Kidney (tissue), 14 donors: ENCODE results near the gene TOMT. TPM values are rescaled to one million over a fixed set of nuclear protein-coding genes. Genes with fewer than 3 reads are reported as not detected.
"Not testable (repeated sequence)": the region's sequence is repeated elsewhere in the genome, so short reads cannot be mapped to it uniquely, and the experiment has no call there.

ENCODE experiments used
- DNase-seq, 5 donors: peaks; one replicate each; pipeline ENCODE4 v3.0.0-alpha.2; 2013 to 2020
- FAIRE-seq: peaks from 2 replicates; lab custom pipeline; 2012; peaks lifted over from hg19 to GRCh38; lab: Jason Lieb, UNC
- H3K27ac ChIP-seq, 2 donors: one replicate each; pipeline ENCODE4 v1.7.0; 2013; ENCODE audit warnings: low read depth in 2 of 2, low read length in 2 of 2, inconsistent platforms in 1 of 2
- H3K27me3 ChIP-seq: one replicate; pipeline ENCODE4 v1.7.1; 2013; ENCODE audit warnings: low read length, inconsistent platforms; ENCODE audit not compliant: control insufficient read depth, insufficient read depth
- H3K36me3 ChIP-seq, 3 donors: one replicate each; pipeline versions ENCODE4 v1.7.0 to v1.7.1; 2013; ENCODE audit warnings: low read length in 3 of 3, control low read depth in 1 of 3, inconsistent platforms in 1 of 3; ENCODE audit not compliant: insufficient read depth in 3 of 3, control insufficient read depth in 2 of 3
- H3K4me1 ChIP-seq, 3 donors: one replicate each; pipeline versions ENCODE4 v1.7.0 to v1.7.1; 2013; ENCODE audit warnings: low read length in 3 of 3, inconsistent platforms in 1 of 3, low read depth in 1 of 3; ENCODE audit not compliant: control insufficient read depth in 2 of 3, insufficient read depth in 2 of 3
- H3K4me3 ChIP-seq, 3 donors: one replicate each; pipeline versions ENCODE4 v1.7.0 to v1.8.1; 2013; ENCODE audit warnings: low read length in 3 of 3, control low read depth in 1 of 3, inconsistent platforms in 1 of 3
- H3K9ac ChIP-seq, 3 donors: one replicate each; pipeline versions ENCODE4 v1.7.0 to v1.7.1; 2013; ENCODE audit warnings: low read length in 3 of 3, control low read depth in 1 of 3, inconsistent platforms in 1 of 3
- H3K9me3 ChIP-seq, 3 donors: one replicate each; pipeline versions ENCODE4 v1.7.0 to v1.7.1; 2013; ENCODE audit warnings: low read length in 3 of 3, control low read depth in 1 of 3, inconsistent platforms in 1 of 3; ENCODE audit not compliant: control insufficient read depth in 2 of 3, insufficient read depth in 1 of 3
- CTCF ChIP-seq: IDR thresholded peaks from 3 replicates; pipeline ENCODE4 v1.5.1; 2012; ENCODE audit warnings: mild to moderate bottlenecking, moderate library complexity, borderline replicate concordance; ENCODE audit not compliant: insufficient read depth; ENCODE audit errors: extremely low read depth
- intact Hi-C: fragments of 100-400 bp; cut with DNase I; formaldehyde crosslinking; loops from one replicate; pipeline ENCODE4 v1.11.1; 2022
- polyA plus RNA-seq: library from polyadenylated mRNA; stranded (reverse); fragments of 350-450 nt; fragmentation: Illumina TruSeq; extraction: RNeasy Lipid Tissue Mini Kit (QIAGEN cat#74804); gene quantifications from one replicate; pipeline ENCODE4 v1.2.3, GENCODE V29; 2014; ENCODE audit warnings: low read depth, low replicate concordance; ENCODE audit not compliant: insufficient read depth
- total RNA-seq: library from RNA; stranded (reverse); fragmentation: NEBNext Ultra II Directional; extraction: Animal tissue kit (Norgen Biotek cat#: 25700); gene quantifications from one replicate; pipeline ENCODE4 v1.2.1, GENCODE V29; 2021
- donor health status: control.
- donor health status: control.
- donor health status: control.
- donor health status: control.
- donor health status: control.
- donor health status: DM: yes; HTN: yes; CAD: no.
- donor health status: Normal renal cell carcinoma (clear cell type).

TOMT gene
- total and polyA plus RNA-seq, 2 donors from 2014 or later = not detected

GRCh38 chr11:72132646-72133045 lies 26.9 kb downstream of the TOMT start:
- Histone ChIP-seq H3K27ac (no peak overlapping the region), H3K36me3 (no peaks in the 10 kb centered on the region), H3K4me3 (no peak overlapping the region), H3K4me1 (no peaks in the 10 kb centered on the region), H3K9me3 (peaks cover 0 to 4% (median 0%) of the 10 kb centered on the region in 3 donors), H3K27me3 (no peaks in the 10 kb centered on the region), H3K9ac (no peak overlapping the region)
- DNase-seq (no peak), FAIRE-seq (no peak)
- TF ChIP-seq CTCF = no peak
- intact Hi-C loops = no loop called here

GRCh38 chr11:72135473-72135872 lies 29.7 kb downstream of the TOMT start, which contains the start of gene FOLR3:
TSS of gene FOLR3 (plus strand) at chr11:72135725. CDS start at chr11:72135953, 228 bp downstream.
- FAIRE-seq, H3K27ac ChIP-seq, H3K36me3 ChIP-seq, DNase-seq, H3K4me3 ChIP-seq, H3K9ac ChIP-seq, H3K27me3 ChIP-seq, H3K9me3 ChIP-seq, H3K4me1 ChIP-seq, intact Hi-C loops: not testable (repeated sequence)

- Histone ChIP-seq H3K27me3 (no peaks in the 10 kb centered on the region), H3K27ac (no peak overlapping the region), H3K36me3 (no peaks in the 10 kb centered on the region), H3K4me1 (no peaks in the 10 kb centered on the region), H3K9ac (no peak overlapping the region), H3K4me3 (no peak overlapping the region), H3K9me3 (no peaks in the 10 kb centered on the region)
- DNase-seq = no peak
- intact Hi-C loops = no loop called here
- no peak for FAIRE-seq
- no peak for TF ChIP-seq CTCF
Observed at GRCh38 chr11:72135891-72136683, 30.4 kb downstream of the TOMT start.

DNA sequence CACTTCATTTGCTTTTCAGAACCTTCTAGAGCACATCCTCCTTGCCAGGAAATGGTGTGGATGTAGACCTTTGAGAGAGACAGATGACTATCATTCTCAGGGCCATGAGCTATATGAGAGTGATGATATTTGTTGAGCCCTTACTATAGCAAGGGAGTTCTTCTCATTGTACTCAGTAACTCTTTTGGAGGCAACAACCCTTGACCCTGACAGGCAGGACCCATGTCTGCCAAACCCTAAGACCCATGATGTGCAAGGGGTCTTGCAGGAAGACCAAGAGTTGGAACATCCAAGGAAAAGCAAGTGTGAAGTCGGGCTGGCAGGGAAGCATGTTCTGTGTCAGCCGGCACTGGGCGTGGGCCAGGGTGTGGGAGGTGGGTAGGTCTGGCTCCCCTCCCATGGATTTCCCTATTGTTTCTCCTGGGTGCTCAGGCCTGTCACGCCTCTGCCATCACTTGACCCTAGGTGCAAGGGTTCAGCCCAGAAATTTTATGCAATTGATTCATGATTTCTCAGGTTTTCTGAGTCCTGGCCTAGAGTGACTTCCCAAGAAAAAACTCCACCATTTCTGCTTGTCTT lies 31.0 kb downstream of the TOMT start:
- intact Hi-C loops = no loop called here
- H3K27me3 ChIP-seq = no peaks in the 10 kb centered on the region

More for the DNA sequence above, 31.0 kb downstream of the TOMT start:
- Histone ChIP-seq H3K4me3 (no peak overlapping the region), H3K36me3 (no peaks in the 10 kb centered on the region), H3K9ac (no peak overlapping the region), H3K4me1 (no peaks in the 10 kb centered on the region), H3K27ac (no peak overlapping the region), H3K9me3 (no peaks in the 10 kb centered on the region)
- TF ChIP-seq CTCF = no peak
- FAIRE-seq (no peak), DNase-seq (no peak)
